AG20443 (cell line): ENCODE measurements around the gene RIN3.
"Not testable (repeated sequence)": the region's sequence is repeated elsewhere in the genome, so short reads cannot be mapped to it uniquely, and the experiment has no call there.

Source experiments
- DNase-seq: peaks from one replicate; pipeline ENCODE4 v3.0.0; 2012; ENCODE audit warnings: low spot score, mixed read lengths

The RIN3 gene

GRCh38 chr14:92624764-92625163 lies 111.2 kb downstream of the RIN3 start:
- no peak for DNase-seq

GRCh38 chr14:92625213-92625612 lies 111.6 kb downstream of the RIN3 start:
- peak; percentile 88 for DNase-seq

GRCh38 chr14:92626041-92626440 lies 112.5 kb downstream of the RIN3 start:
- DNase-seq, result no peak

GRCh38 chr14:92627707-92628215 lies 114.2 kb downstream of the RIN3 start:
- DNase-seq, result no peak

- no peak for DNase-seq
These were observed 115.1 kb downstream of the RIN3 start for GRCh38 chr14:92628636-92629035.

GRCh38 chr14:92630367-92630766 lies 116.8 kb downstream of the RIN3 start:
- DNase-seq, result no peak

- DNase-seq, result no peak
These were observed 117.5 kb downstream of the RIN3 start for GRCh38 chr14:92631098-92631497.

GRCh38 chr14:92632546-92633273 lies 119.1 kb downstream of the RIN3 start:
- DNase-seq, result no peak

GRCh38 chr14:92633274-92633616 lies 119.7 kb downstream of the RIN3 start:
- DNase-seq, result no peak

- peak; percentile 53 for DNase-seq
These were observed 120.1 kb downstream of the RIN3 start for GRCh38 chr14:92633724-92634123.

GRCh38 chr14:92635031-92635430 lies 121.5 kb downstream of the RIN3 start:
- no peak for DNase-seq

GRCh38 chr14:92635896-92636295 lies 122.3 kb downstream of the RIN3 start:
- DNase-seq, result no peak

GRCh38 chr14:92637228-92637627 lies 123.6 kb downstream of the RIN3 start:
- DNase-seq, result no peak

GRCh38 chr14:92637864-92638263 lies 124.3 kb downstream of the RIN3 start:
- DNase-seq, result no peak

- DNase-seq, result no peak
These were observed 124.7 kb downstream of the RIN3 start for GRCh38 chr14:92638266-92638665.

GRCh38 chr14:92638904-92639303 lies 125.3 kb downstream of the RIN3 start:
- no peak for DNase-seq

GRCh38 chr14:92639472-92640117 lies 126.0 kb downstream of the RIN3 start:
- DNase-seq, result not testable (repeated sequence)

GRCh38 chr14:92641306-92641705 lies 127.7 kb downstream of the RIN3 start:
- no peak for DNase-seq

- peak; percentile 58 for DNase-seq
These were observed 130.8 kb downstream of the RIN3 start for GRCh38 chr14:92644171-92644969.

- no peak for DNase-seq
These were observed 131.5 kb downstream of the RIN3 start for GRCh38 chr14:92644970-92645515.

- peak; percentile 69 for DNase-seq
These were observed 132.4 kb downstream of the RIN3 start for GRCh38 chr14:92645841-92646478.
